Occipital lobe (tissue), 2 donors: Measurements from ENCODE around the gene MMS19. TPM values are rescaled to one million over a fixed set of nuclear protein-coding genes. Genes with fewer than 3 reads are reported as not detected.
A peak's percentile ranks its signal among the peaks of the same experiment; 100 is the strongest.

Source experiments
- DNase-seq: peaks from one replicate; lab custom pipeline; 2025; lab: John Stamatoyannopoulos, UW
- total RNA-seq: library from RNA; depleted of rRNA; stranded (reverse); fragments of >200 nt; gene quantifications from one replicate; pipeline ENCODE4 v1.2.3, GENCODE V29; 2014

The MMS19 gene
- total RNA-seq, 1 donor from 2014 or later, result 55.4 TPM

- DNase-seq, result no peak
Measured at GRCh38 chr10:97463363-97464132, 34.7 kb downstream of the MMS19 start.

- no peak for DNase-seq
Measured at GRCh38 chr10:97462309-97462708, 35.9 kb downstream of the MMS19 start.

GRCh38 chr10:97459933-97460332, 38.3 kb downstream of the MMS19 start:
- no peak for DNase-seq

- no peak for DNase-seq
Measured at GRCh38 chr10:97459111-97459510, 39.1 kb downstream of the MMS19 start.

GRCh38 chr10:97456686-97457065, 41.5 kb downstream of the MMS19 start:
- no peak for DNase-seq

GRCh38 chr10:97456034-97456685, 42.1 kb downstream of the MMS19 start:
- no peak for DNase-seq

DNA sequence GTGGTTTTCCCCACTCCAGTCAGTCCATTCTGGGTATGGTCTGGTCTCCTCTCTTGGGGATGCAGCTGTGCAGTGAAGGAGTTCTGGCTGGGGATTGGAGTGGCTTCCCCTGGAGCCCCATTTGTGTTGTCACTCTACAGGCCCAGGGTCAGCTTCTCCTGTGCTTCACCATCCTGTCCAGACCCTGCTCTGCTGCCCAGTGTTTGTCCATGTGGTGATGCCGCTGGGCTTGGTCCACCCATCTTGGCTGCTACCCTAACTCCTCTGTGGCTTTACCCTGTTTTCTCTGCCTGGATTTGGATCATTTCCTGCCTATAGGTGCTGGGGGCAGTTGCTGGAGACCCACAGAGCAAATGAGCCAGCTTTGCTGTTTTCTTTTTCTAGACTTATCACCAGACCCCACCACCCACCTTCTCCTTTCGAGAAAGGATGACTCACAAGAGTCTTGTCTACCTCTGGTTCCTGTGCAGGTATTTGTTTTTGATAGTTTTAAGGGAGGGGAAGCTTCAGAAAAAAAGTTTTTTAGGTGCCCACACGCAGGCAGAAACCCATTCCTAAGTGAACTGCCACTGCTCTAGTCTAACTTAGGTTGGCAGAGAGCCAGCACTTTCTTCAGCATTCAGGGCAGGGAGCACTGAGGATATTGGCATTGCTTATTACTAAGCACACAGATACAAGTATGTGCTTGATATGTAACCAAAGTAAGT, 43.7 kb downstream of the MMS19 start:
- DNase-seq, result no peak

GRCh38 chr10:97452352-97452751, 45.9 kb downstream of the MMS19 start:
- DNase-seq, result no peak

DNA sequence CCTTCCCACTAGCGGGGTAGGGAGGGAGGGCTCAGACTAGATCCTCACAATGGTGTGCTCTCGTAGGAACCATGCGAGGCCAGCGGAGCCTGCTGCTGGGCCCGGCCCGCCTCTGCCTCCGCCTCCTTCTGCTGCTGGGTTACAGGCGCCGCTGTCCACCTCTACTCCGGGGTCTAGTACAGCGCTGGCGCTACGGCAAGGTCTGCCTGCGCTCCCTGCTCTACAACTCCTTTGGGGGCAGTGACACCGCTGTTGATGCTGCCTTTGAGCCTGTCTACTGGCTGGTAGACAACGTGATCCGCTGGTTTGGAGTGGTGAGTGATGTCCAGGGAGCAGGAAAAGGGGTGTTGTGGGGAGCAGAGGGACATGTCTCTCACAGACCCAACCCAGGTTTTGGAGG, 46.6 kb downstream of the MMS19 start:
- no peak for DNase-seq

GRCh38 chr10:97450828-97451227, 47.4 kb downstream of the MMS19 start:
- DNase-seq, result no peak

GRCh38 chr10:97445722-97446639, 52.2 kb downstream of the MMS19 start, which contains the start of the genes EXOSC1 and ZDHHC16:
Gene EXOSC1 (minus strand): TSS chr10:97446006. CDS start chr10:97445985, 21 bp downstream.
Gene ZDHHC16 (plus strand): TSS chr10:97446175. CDS start chr10:97451676, 5,501 bp downstream.
- peak; percentile 94 for DNase-seq

- DNase-seq, result no peak
Measured at GRCh38 chr10:97445357-97445721, 52.9 kb downstream of the MMS19 start.

- DNase-seq, result no peak
Measured at GRCh38 chr10:97444212-97444611, 54.0 kb downstream of the MMS19 start.

GRCh38 chr10:97442277-97442676, 55.9 kb downstream of the MMS19 start:
- no peak for DNase-seq

GRCh38 chr10:97435211-97435610, 63.0 kb downstream of the MMS19 start:
- no peak for DNase-seq

- DNase-seq, result no peak
Measured at GRCh38 chr10:97434557-97434956, 63.7 kb downstream of the MMS19 start.

- no peak for DNase-seq
Measured at GRCh38 chr10:97434055-97434454, 64.2 kb downstream of the MMS19 start.

GRCh38 chr10:97428572-97428981, 69.6 kb downstream of the MMS19 start:
- no peak for DNase-seq

DNA sequence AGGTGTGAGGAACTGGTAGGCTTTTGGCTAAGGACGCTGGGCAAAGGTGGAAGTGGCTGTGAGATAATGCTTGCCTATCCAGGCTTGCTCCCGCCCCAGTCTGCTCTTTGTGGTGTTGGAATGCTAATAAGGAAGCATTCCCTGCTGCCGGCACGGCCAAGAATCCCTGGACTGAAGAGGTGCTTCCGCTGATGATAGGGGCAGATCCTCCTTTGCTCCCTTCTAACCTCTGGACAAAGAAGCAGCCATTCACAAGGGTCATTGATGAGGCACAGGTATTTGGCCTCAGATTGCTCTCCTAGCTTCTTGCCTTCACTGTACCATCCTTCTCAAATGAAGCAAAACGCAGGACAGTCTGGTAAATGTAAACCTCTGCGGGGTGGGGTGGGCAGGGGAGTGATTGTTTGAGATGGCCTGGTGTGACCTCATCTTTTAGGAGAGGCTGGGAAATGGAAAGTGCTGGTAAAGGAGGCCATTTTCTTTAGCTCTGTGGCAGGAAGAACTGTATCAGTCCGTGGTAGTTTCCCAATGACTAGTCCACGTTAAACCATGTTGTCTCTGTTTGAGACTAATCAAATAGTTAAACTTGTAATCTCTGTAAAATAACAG, 70.5 kb downstream of the MMS19 start:
- DNase-seq, result no peak

- DNase-seq, result no peak
Measured at GRCh38 chr10:97426776-97427570, 71.2 kb downstream of the MMS19 start.
